ENCODE results near the gene SUN1. TPM values are rescaled to one million over a fixed set of nuclear protein-coding genes. Genes with fewer than 3 reads are reported as not detected.
A peak's percentile ranks its signal among the peaks of the same experiment; 100 is the strongest.

Gene SUN1
- total RNA-seq, 1 donor from 2014 or later, result 111 TPM

DNA sequence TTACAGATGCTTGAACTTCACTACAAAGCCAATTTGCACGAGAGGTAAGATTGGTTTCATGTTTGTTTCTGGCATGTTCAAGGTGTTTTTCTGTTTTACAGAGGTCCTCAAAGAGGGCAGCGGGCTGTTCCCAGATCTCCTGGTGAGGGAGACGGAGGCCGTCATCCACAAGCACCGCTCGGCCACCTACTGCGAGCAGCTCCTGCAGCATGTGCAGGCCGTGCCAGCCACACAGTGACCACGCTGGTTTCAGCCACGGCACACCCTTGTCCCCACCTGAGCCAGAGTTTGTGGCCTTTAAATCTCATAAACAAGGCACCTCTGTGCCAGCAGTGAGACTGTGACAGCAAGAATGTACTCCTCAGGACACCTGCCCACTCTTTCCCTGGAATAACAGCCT lies 46.9 kb upstream of the SUN1 start:
- no peaks in the 10 kb centered on the region for H3K4me1 ChIP-seq
- H3K4me3 ChIP-seq, result no peak overlapping the region
- H3K9me3 ChIP-seq, result no peaks in the 10 kb centered on the region
- H3K27ac ChIP-seq, result no peak overlapping the region
- intact Hi-C loops (cut with DNase I), result no loop called here
- H3K36me3 ChIP-seq, result peaks cover 33% of the 10 kb centered on the region
- TF ChIP-seq, protein P1, sequence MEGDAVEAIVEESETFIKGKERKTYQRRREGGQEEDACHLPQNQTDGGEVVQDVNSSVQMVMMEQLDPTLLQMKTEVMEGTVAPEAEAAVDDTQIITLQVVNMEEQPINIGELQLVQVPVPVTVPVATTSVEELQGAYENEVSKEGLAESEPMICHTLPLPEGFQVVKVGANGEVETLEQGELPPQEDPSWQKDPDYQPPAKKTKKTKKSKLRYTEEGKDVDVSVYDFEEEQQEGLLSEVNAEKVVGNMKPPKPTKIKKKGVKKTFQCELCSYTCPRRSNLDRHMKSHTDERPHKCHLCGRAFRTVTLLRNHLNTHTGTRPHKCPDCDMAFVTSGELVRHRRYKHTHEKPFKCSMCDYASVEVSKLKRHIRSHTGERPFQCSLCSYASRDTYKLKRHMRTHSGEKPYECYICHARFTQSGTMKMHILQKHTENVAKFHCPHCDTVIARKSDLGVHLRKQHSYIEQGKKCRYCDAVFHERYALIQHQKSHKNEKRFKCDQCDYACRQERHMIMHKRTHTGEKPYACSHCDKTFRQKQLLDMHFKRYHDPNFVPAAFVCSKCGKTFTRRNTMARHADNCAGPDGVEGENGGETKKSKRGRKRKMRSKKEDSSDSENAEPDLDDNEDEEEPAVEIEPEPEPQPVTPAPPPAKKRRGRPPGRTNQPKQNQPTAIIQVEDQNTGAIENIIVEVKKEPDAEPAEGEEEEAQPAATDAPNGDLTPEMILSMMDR (IDR thresholded peaks at IDR 0.05), result no peak
- no peak for ATAC-seq
- no peak for DNase-seq
- no peaks in the 10 kb centered on the region for H3K27me3 ChIP-seq (ENCODE audit: low read depth)

DNA sequence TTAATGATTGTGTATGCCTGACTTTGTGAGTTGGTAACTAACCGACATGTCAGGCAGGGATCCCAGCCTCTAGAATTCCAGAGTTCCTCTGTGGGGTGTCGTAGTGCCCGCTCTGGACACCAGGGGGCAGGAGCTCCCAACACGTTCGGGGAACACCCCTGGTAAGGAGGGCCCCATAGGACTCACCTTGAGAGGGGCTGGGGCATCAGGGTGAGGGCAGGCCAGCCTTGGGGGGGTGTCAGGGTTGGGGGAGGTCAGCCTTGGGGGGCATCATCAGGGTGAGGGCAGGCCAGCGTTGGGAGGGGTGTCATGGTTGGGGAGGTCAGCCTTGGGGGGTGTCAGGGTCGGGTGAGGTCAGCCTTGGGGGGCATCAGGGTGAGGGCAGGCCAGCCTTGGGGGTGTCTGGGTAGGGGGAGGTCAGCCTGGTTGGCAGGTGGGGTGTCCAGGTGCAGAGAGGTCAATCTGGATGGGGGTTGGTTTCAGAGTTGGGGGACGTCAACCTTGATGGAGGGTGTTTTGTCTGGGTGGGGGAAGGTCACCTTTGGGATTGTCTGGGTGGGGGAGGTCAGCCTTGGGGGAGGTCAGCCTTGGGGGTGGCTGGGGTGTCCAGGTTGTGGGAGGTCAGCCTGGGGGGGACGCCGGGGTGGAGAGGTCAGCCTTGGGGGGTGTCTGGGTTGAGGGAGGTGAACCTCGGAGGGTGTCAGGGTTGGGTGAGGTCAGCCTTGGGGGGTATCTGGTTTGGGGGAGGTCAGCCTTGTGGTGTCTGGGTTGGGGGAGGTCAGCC lies 45.6 kb upstream of the SUN1 start:
- peak; percentile 89 to 93 for ATAC-seq
- intact Hi-C loops (cut with DNase I), result no loop called here
- H3K27ac ChIP-seq, result no peak overlapping the region
- peak; percentile 72 for DNase-seq
- no peaks in the 10 kb centered on the region for H3K27me3 ChIP-seq (ENCODE audit: low read depth)
- no peaks in the 10 kb centered on the region for H3K4me1 ChIP-seq
- TF ChIP-seq, protein P1 (IDR thresholded peaks at IDR 0.05), result peak; percentile 84
- no peak overlapping the region for H3K4me3 ChIP-seq
- peaks cover 30% of the 10 kb centered on the region for H3K36me3 ChIP-seq
- H3K9me3 ChIP-seq, result no peaks in the 10 kb centered on the region

DNA sequence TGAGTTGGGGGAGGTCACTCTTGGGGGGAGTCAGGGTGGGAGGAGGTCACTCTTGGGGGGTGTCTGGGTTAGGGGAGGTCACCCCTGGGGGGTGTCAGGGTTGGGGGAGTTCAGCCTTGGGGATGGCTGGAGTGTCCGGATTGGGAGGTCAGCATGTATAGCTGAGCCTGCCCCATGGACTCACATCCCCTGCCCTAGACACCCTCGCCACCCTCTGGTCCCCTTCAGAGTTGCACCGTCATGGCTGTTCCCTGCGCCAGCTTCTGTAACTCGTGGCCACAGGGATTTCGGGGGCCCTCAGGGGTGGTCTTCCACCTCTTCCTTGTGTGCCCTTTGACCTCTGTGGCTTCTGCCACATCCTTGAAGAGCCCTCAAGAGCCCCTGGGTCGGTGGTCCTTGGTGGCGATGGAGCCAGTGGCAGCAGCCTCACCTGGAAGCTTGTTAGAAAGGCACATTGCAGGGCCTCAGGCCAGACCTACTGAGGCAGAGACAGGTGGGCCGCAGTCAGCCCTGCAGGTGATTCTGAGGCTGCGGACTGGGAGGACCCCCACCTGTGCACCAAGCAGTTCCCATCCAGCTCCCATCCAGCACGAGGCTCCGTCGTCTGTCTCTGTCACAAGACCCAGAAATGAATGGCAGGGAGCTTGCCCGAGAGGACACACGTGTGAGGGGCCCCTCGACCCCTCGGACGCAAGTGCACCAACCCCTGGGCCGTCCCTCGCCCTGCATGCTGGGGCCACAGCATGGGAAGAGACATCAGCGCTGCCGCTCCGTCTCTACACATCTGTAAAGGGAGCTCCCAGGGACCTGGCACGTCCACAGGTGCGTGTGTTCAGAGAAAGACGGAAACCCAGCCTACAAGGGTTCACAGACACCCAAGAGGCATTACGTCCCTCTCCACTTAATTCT lies 44.7 kb upstream of the SUN1 start:
- TF ChIP-seq, protein P1 (IDR thresholded peaks at IDR 0.05), result no peak
- intact Hi-C loops (cut with DNase I), result no loop called here
- H3K36me3 ChIP-seq, result peaks cover 28% of the 10 kb centered on the region
- ATAC-seq, result no peak
- H3K27me3 ChIP-seq (ENCODE audit: low read depth), result no peaks in the 10 kb centered on the region
- H3K4me1 ChIP-seq, result no peaks in the 10 kb centered on the region
- no peaks in the 10 kb centered on the region for H3K9me3 ChIP-seq
- no peak overlapping the region for H3K27ac ChIP-seq
- no peak for DNase-seq
- H3K4me3 ChIP-seq, result no peak overlapping the region

DNA sequence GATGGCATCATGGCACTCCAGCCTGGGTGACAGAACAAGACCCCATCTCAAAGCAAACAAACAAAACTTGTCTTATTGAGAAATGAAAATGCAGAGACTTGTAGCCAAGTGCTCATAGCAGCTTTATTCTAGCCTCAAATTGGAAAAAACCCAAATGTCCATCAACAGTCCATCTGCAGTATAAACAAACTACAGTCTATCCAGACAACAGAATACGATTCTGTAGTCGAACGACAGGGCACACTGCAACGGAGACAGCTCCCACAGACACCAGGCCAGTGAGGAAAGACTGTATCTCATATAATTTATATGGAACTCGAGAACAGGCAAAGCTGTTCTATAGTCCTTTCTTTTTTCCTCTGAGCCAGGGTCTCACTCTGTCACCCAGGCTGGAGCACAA lies 40.8 kb upstream of the SUN1 start:
- H3K36me3 ChIP-seq, result no peaks in the 10 kb centered on the region
- DNase-seq, result no peak
- no peaks in the 10 kb centered on the region for H3K27me3 ChIP-seq (ENCODE audit: low read depth)
- no peak overlapping the region for H3K27ac ChIP-seq
- intact Hi-C loops (cut with DNase I), result no loop called here
- no peaks in the 10 kb centered on the region for H3K9me3 ChIP-seq
- ATAC-seq, result no peak
- no peaks in the 10 kb centered on the region for H3K4me1 ChIP-seq
- TF ChIP-seq, protein P1 (IDR thresholded peaks at IDR 0.05), result no peak
- no peak overlapping the region for H3K4me3 ChIP-seq

DNA sequence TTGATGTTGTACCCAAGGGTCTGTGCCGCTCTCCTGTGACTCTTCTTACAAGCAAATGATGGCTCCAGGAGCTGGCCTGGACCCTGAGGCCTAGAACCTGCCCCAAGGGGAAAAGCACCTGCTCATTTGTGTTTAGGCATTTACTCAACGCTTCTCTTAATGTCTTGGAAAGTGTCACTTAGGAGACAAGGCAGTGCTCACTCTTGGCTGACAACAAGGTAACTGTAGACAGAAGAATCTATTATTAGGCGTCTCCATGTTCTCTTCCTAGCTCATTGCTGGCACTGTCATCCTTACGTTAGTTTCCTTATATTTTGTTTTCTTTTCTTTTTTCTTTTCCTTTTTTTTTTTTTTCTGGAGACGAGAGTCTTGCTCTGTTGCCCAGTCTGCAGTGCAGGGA lies 38.1 kb upstream of the SUN1 start:
- Histone ChIP-seq H3K4me3 (no peak overlapping the region), H3K27ac (no peak overlapping the region), H3K4me1 (no peaks in the 10 kb centered on the region), H3K9me3 (no peaks in the 10 kb centered on the region), H3K36me3 (no peaks in the 10 kb centered on the region), H3K27me3 (ENCODE audit: low read depth) (no peaks in the 10 kb centered on the region)
- TF ChIP-seq, protein P1 (IDR thresholded peaks at IDR 0.05), result no peak
- DNase-seq (no peak), ATAC-seq (no peak)
- intact Hi-C loops (cut with DNase I), result no loop called here
